Mononuclear cell (primary cell): ENCODE measurements around the gene ZNF418. TPM values are rescaled to one million over a fixed set of nuclear protein-coding genes. Genes with fewer than 3 reads are reported as not detected.

ENCODE experiments used
- total RNA-seq: library from RNA; depleted of rRNA; stranded (reverse); fragments of >200 nt; gene quantifications from one replicate; pipeline ENCODE4 v1.2.3, GENCODE V29; 2012

Gene ZNF418
- total RNA-seq, 1 donor: 2.7 TPM

Other genes with a start within 250 kb of the ZNF418 start
- 5.5 TPM for gene ZNF154, start 226.2 kb downstream of the ZNF418 start, total RNA-seq
- 10.3 TPM for gene ZNF671, start 207.8 kb downstream of the ZNF418 start, total RNA-seq
- gene ZNF776, start 188.6 kb downstream of the ZNF418 start, total RNA-seq: 36.6 TPM
- gene ZNF586, start 165.7 kb downstream of the ZNF418 start, total RNA-seq: 56.8 TPM
- gene ZNF552, start 120.5 kb downstream of the ZNF418 start, total RNA-seq: 13.3 TPM
- 25.5 TPM for gene ZNF587B, start 105.1 kb downstream of the ZNF418 start, total RNA-seq
- gene ZNF587, start 85.5 kb downstream of the ZNF418 start, total RNA-seq: 34.0 TPM
- gene ZNF814, start 46.4 kb downstream of the ZNF418 start, total RNA-seq: 25.6 TPM
- gene ZNF417, start 18.8 kb downstream of the ZNF418 start, total RNA-seq: 23.2 TPM
- 17.3 TPM for gene ZNF256, start 12.3 kb upstream of the ZNF418 start, total RNA-seq
- 0.21 TPM for gene C19orf18, start 39.1 kb upstream of the ZNF418 start, total RNA-seq
- gene ZNF606, start 67.4 kb upstream of the ZNF418 start, total RNA-seq: 8.2 TPM
- not detected for gene ZSCAN1, start 98.6 kb upstream of the ZNF418 start, total RNA-seq
- 0.84 TPM for gene ZNF135, start 123.9 kb upstream of the ZNF418 start, total RNA-seq
- gene ZSCAN18, start 162.8 kb upstream of the ZNF418 start, total RNA-seq: 27.3 TPM
- 23.8 TPM for gene ZNF329, start 215.4 kb upstream of the ZNF418 start, total RNA-seq
- gene ZNF274, start 247.7 kb upstream of the ZNF418 start, total RNA-seq: 61.1 TPM